GM19468 (cell line): Measurements from ENCODE around the gene BCL2L11.
"Not testable (repeated sequence)": the region's sequence is repeated elsewhere in the genome, so short reads cannot be mapped to it uniquely, and the experiment has no call there.

Experiments
- ATAC-seq: cut with Tn5 transposase; IDR thresholded peaks from one replicate; pipeline ENCODE4 v1.9.1; 2021; ENCODE audit warnings: mild to moderate bottlenecking, moderate library complexity, moderate number of reproducible peaks; ENCODE audit not compliant: unreplicated experiment; ENCODE audit errors: extremely low read depth

The BCL2L11 gene, protein sequence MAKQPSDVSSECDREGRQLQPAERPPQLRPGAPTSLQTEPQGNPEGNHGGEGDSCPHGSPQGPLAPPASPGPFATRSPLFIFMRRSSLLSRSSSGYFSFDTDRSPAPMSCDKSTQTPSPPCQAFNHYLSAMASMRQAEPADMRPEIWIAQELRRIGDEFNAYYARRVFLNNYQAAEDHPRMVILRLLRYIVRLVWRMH

DNA sequence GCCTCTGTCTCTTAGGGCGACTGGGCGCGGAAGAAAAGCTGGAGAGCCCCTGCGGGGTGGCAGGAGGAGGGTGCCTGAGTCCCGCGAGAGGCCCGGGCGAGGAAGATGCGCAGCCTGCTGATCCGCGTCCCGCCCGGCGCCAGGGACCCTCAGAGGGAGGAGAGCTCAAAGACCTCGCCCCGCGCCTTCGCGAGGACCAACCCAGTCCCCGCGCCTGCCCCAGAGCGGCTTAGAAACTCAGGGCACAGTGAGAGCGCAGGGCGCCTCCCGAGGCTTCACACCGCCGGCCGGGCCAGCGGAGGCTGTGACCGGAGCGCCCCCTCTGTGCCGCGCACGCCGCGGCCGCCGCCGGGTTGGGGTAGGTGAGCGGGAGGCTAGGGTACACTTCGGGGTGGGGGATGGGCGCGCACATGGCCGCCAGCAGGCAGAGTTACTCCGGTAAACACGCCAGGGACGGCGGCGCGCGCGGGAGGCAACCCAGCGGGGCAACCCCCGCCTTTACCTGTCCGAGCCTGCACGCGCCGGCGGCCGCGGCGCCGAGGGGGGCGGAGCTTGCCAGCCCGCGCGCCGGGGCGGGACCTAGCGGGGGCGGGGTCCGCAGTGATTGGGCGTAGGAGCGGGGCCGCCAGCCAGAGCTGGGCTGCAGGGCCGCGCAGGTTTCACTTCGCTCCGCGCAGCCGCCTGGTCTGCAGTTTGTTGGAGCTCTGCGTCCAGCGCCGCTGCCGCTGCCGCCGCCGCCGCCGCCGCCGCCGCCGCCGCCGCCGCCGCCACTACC is at the start of gene BCL2L11:
Gene BCL2L11 (plus strand): TSS at position 662 of the 775 bp plus-strand sequence. CDS start 2,832 bp downstream, outside the sequence.
- ATAC-seq = peak; percentile 66

DNA sequence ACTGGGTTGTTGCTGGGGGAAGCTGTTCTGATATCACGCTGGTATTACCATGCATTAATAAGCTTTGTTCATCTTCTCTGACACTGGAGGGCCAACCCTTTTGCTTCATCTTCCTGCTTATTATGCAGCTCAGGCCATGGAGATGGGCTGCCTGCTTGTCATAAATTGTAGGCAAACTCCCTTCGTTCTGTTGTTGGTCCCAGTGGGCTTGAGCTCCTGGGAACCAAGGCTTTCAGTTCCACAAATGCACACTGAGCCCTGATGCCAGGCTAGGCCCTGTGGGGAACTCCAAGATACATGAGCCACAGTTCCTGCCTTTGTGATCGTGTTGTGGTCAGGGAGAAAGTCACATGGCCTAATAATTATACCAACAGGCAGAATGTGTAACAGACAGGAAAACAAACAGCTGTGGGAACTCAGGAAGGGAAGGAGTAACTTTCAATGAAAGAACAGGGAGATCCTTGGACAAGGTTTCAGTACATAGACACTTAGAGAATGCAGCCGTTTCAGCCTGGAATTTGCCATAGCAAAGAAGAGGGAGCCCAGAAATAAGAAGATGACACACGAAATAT is 49.0 kb upstream of the BCL2L11 start:
- no peak for ATAC-seq

DNA sequence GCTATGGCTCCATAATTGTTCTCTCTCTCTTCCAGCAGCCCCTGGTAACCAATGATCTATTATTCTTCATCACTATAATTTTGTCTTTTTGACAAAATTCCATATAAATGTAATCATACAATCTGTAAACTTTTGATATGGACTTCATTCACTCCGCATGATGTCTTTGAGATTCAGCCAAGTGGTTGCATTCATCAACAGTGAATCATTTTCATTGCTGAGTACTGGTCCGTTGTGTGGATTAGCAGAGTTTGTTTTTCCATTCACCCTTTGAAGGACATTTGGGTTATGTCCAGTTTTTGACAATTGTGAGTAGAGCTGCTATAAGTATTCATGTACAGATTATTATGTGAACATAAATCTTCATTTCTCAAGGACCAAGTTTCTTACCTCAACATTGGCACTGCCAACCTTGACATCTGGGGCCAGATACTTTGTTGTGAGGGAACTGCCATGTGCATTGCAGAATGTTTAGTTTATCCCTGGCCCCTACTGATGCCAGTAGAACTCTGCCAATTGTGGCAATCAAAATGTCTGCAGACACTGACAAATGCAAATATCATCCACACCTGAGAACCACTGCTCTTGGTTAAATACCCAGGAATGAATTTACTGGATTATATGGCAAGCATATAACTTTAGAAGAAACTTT is 48.4 kb upstream of the BCL2L11 start:
- no peak for ATAC-seq

DNA sequence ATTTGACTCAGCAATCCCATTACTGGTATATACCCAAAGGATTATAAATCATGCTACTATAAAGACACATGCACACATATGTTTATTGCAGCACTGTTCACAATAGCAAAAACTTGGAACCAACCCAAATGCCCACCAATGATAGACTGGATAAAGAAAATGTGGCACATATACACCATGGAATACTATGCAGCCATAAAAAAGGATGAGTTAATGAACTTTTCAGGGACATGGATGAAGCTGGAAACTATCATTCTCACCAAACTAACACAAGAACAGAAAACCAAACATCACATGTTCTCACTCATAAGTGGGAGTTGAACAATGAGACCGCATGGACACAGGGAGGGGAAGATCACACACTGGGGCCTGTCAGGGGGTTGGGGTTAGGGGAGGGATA is 38.1 kb upstream of the BCL2L11 start:
- ATAC-seq = not testable (repeated sequence)

DNA sequence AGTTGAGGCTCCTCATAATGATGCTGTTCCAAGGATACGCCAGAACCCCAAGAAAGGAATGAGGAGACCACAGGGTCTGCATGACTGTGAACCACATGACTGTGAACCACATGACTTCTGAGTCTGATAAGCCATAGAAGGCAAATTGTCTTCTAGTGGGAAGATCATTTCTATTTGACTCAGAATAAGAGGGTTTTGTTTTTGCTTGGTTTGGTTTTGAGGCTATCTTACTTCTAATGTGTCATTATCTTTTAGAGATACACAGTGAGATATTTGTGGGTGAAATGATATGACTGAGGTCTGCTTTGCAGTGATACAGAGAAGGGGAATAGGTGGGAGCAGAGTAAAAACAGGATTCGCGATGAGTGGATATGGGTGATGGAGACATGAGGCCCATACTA is 28.9 kb upstream of the BCL2L11 start:
- ATAC-seq = no peak

DNA sequence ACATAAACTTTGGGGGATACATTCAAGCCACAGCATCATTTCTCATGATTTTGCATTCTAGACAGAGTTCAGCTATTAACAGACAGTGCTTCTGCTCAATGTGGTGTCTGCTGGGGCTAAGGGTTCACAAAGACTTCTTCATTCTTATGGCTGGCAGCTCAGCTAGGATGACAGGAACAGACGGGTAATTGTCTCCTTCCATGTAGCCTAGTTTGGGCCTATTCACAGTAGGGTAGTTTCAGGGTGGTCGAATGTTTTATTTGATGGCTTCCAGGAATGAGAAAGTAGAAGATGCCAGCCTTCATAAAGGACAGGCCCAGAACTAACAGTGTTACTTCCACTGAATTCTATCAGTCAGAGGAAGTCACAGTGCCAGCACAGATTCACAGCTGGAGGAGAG is 26.0 kb upstream of the BCL2L11 start:
- ATAC-seq = no peak

DNA sequence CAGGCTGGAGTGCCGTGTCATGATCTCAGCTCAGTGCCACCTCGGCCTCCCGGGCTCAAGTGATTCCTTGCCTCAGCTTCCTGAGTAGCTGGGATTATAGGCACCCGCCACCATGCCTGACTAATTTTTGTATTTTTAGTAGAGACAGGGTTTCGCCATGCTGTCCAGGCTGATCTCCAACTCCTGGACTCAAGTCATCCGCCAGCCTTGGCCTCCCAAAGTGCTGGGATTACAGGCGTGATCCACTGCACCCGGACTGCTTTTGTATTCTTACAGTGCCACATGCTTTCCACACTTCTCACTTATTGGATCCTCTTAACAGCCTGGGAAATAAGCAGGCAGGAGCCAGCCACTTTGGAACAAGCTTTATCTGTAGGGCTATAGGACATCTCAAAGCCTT is 25.3 kb upstream of the BCL2L11 start:
- no peak for ATAC-seq

DNA sequence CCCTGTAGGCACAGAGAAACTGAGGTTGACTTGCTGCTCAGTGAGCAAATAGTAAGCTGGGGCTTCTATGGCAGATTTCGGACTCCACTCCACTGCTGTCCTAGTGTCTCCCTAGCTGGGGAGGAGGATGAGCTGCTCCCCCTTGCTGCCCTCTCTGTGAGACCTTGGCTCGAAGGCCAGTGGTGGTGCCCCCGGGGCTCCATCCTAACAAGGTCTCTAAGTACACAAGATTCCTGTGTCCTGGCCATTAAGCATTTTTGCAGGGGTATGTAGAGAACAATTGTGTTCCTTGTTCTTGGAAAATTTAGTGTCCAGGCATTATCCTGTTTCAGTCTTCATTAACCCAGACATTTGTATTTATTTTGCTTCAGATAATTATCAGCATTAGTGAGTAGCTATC is 21.3 kb upstream of the BCL2L11 start:
- ATAC-seq = no peak

DNA sequence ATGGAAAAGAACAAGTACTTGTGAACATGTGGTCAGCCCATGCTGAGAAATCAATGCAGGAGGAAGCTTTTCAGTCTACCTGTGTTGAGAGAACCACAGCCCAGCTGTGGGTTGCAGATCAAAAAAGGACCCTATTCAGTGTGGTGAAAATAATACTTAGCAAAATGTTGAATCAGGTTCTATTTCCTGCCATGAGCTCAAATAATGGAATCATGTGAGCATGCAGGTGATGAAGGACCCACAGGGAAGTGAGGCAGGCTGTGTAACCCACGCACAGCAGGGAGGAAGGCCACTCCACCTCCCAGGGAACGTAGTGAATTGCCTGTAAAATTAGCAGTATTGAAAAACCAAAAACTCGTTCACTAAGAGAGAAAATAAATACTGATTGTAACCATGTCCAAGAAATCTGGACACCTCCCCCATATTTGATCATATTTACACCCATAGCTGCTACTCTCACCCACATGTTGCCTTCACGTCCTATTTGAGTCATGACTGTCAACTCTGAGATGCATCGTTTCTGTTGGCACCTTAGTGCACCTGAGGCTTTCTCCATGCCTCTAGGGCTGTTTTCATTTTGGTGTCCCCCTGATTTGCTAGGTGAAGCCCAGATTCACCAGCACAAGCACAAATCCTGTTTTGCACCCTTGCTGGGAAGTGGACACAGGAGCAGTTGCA is 20.5 kb upstream of the BCL2L11 start:
- no peak for ATAC-seq

DNA sequence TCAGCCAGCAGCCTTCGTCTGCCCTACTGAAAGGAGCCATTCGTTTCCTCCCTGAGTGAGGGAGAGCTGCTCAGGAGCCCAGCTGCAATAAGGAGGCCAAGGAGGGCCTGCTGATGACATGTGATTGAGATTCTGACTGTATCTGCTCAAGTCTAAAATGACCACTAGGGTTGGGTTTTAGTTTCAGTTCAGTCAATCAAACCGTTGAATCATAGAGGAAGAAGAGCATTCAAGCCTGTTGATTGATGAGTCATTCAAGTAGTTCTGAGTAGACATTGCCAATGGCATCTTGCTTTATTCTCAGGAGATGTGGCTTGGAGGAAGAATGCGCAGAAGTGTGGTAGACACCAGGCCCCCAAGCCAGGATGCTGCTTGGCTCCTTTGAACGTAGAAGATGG is 19.9 kb upstream of the BCL2L11 start:
- peak; percentile 26 for ATAC-seq

DNA sequence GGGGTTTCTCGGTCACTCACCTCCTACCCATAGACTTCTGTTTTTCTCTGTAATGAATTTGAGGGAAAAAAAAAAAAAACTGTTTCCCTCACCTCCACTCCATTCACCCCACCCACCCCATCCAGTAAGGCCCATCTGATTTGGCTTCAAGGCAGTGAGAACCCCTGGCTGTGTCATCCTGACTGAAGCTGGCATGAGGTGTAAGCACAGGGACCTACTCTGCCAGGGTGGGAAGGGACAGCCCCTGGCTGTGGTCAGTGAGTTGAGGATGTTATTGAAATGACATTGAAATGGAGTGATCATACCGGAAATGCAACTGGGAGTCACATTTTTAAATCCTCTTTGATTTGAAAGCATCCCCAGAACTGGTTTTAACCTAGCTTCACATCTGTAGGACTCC is 19.1 kb upstream of the BCL2L11 start:
- ATAC-seq = no peak

DNA sequence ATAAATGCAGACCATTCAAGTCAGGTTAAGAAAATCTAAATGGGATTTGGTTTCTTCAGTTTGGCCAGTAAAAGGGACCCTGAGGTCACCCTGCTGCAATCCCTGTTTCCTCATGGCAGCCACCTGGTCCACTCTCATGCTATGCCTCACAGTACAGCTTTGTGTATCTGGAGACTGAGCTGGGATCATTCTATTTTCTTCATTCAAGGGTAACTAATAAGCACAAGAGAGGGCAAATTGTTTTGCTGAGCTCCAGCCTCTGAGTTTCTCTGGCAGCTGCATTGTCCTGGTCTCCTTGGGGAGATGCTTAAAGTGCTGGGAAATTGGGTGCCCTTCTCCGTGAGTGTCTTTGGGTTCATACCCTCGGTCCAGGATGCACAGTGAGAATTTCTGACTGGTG is 18.5 kb upstream of the BCL2L11 start:
- no peak for ATAC-seq

DNA sequence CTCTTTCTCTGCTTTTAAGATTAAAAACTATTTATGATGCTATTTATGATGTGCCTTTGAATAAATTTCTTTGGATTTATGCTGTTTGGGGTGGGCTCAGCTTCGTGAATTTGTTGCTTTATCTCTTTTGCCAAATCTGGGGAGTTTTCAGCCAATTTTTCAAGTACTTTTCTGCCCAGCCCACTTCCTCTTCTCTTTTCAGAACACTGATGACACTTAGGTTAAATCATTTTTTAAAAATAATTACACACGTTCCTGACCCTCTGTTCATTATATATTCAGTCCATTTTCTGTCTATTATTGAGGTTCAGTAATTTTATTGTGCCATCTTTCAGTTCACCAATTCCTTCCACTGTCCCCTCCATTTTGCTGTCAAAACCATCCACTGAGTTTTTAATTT is 14.8 kb upstream of the BCL2L11 start:
- no peak for ATAC-seq

DNA sequence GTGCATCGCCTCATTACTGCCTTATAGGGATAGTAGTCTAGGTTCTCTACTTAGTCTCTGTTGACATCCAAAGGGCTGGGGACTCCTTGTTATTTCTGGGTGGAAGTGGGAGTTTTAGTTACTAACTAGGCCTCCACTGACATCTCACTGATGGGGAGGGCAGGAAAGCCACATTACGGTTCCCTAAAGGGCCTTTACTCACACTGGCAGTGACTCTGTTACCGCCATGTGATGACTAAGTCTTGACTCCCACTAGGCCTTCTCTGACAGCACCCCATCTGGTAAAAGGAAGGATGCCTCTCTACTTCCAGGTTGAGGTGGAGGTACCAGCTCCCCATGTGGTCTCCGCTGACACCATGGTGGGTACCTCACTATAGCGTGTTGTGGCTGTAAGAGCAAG is 14.0 kb upstream of the BCL2L11 start:
- ATAC-seq = no peak

DNA sequence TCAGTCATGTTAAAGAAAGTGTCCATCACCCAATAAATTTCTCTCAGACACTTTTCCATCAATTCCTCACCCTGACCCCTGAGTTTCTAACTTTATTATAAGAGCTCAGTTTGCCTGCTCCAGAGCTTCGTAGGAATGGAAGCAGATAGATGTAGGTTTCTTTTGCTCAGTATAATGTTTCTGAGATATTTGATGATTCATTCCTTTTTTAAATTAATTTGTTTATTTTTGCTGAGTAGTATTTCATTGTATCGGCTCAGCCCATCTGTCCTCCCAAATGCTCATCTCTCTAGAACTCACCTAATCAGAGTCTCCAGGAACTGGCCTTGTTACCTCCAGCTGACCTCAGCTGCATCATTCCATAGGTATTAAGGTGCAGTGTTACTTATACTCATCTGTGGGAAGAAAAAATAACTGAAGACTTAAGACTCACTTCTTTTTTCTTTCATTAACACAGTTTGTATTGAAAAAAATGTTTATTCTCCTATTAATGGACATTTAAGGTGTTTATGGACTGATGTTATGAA is 11.9 kb upstream of the BCL2L11 start:
- ATAC-seq = no peak

DNA sequence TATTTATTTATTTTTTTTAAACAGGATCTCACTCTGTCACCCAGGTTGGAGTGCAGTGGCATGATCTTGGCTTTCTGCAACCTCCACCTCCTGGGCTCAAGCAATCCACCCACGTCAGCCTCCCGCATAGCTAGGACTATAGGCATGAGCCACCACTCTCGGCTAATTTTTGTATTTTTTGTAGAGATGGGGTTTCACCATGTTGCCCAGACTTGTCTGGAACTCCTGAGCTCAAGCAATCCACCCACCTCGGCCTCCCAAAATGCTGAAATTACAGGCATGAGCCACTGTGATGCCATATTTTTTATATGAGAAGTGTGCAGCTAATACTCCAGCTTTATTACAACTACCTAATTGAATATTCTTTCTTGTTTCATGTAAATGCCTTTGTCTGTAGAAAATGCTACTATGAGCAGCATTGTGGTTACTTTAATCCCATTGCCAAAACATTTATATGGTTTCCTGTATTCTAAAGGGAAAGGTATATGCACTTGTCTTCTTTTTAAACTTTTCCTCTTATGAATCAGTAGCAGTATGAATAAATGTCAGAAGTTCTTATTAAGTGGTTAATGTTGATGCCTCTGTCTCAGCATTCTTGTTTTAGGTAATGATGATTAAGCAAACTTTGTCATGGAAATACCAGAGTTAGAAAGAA is 9.5 kb upstream of the BCL2L11 start:
- ATAC-seq = no peak

DNA sequence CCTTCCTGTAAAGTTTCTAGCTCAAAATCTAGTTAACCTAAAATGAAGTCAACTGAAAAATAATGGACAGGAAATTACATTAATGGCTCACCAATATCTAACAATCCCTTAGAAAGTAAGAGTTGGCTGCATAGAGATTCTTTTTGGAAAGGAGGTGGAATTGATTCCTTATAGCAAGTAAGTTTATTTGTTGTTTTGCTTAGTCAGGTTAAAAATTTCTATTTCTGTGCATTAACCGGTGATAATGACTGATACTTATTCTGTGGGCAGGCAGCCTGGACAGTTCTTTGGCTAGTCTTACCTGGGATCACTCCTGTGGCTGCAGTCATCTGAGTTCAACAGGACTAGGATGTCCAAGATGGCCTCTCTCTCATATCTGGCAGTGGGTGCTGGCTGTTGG is 6.9 kb upstream of the BCL2L11 start:
- ATAC-seq = no peak

DNA sequence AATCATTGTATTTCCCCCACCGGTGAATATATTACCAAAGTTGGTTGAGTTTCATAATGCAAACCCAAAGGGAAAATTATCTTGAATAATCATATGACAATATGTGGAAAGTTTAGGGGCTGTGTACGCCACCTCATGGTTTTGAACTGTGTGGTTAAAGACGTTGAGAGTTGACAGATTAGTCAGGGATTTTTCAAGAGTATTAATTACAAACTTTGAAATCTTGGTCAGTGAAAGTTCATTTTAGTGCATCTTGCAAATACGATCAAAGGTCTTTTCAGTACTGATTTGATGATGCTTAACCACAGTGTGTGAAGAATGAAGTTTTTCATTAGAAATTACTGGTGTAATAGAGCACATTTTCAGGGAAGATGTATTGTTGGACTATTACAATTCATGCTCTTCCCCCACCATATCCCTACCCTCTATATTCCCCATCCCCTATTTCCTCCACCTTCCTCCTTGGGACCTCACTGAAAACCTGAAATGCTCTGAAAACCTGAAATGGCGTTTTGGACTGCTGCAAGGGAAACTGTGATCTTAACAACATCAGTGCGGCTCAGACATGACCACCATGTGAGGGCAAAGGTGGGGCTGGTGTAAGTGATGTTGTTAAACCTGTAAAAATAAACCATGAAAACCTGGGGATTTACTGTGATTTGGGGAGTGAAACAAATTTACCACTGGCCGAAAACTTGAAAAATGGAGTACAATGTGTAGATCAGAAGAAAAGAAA is 4.5 kb upstream of the BCL2L11 start:
- ATAC-seq = no peak
